GM18873 (cell line): ENCODE measurements around the gene MMP19.

Experiments used
- ATAC-seq: cut with Tn5 transposase; IDR thresholded peaks from one replicate; pipeline ENCODE4 v1.9.1; 2021; ENCODE audit warnings: mild to moderate bottlenecking, moderate library complexity, moderate number of reproducible peaks; ENCODE audit not compliant: unreplicated experiment, low FRiP score

Gene MMP19

DNA sequence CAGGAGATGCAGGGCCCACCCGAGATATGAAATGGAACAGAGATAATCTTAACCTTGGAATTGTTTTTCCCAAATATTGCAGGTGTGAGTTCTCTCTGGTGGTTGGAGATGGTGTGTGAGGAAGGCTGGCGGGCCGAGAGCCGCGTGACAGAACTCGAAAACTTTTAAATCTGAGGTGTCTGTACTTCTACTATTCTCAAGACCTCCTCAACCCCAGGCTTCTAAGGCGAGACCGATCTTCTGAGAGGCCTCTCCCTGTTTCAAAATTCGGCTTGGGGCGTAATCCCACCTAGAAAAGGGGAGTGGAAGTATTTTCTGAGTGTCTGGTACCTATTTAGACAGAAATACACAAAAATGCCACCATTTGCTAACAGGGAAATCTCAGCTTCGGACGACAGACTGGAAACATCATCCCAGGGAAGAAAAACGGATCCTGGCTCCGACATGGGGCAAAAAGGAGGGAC, 25.8 kb downstream of the MMP19 start:
- no peak for ATAC-seq

- no peak for ATAC-seq
These were observed 27.3 kb downstream of the MMP19 start for GRCh38 chr12:55815473-55815872.

GRCh38 chr12:55814257-55814656, 28.5 kb downstream of the MMP19 start:
- no peak for ATAC-seq

DNA sequence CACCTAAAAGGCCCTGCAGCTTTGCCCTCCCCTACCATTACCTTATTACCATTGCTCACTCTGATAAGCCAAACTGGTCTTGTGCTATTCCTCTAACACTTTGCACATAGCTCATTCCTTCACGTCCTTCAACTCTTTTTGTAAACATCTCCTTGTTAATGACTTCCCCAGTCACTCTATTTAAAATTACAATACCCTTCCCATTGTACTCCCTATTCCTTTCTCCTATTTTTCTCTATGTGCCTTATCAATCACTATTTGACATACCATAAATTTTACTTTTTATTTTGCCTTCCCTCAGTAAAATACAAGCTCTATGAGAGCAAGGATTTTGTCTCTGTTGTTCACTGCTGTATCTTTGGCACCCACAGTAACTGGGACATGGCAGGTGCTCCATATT, 30.6 kb downstream of the MMP19 start:
- ATAC-seq, result no peak

GRCh38 chr12:55809274-55809673, 33.5 kb downstream of the MMP19 start:
- ATAC-seq, result no peak

- ATAC-seq, result no peak
These were observed 35.8 kb downstream of the MMP19 start for GRCh38 chr12:55806982-55807381.

DNA sequence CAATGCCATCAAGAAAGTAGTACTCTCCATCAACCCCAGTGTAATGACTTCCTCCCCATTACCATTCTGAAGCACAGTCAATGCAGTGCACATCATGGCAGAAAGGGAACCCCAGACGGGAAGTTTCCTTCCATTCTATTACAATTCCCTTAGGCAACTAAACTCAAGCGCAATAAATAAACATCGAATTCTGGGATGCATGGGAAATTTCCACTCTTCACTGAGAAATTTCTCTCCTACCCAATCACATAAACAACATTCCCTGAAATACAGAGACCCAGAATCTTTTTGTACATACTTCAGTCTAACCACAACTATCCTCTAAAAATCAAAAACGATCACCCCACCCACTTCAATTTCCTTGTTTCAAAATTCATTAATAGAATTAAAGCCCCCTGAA, 45.2 kb downstream of the MMP19 start:
- ATAC-seq, result no peak

DNA sequence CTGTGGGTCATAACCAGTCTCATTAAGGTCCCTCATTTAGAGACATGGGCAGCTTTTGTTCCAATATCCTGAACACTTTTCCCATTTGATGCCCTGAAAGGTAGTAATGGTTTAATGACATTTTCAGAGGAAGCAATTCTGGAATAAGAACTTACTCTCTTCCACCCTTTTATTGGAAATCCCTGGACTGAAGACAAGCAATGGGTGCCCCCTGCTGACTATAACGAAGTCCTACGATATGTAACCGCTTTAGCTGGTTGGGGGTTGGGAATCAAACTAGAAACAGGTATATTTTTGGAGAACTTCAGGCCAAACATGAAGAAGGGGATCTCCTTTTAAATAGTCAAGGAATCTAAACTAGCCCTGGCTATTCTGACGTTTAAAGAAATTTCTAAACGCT, 45.7 kb downstream of the MMP19 start:
- ATAC-seq, result no peak

DNA sequence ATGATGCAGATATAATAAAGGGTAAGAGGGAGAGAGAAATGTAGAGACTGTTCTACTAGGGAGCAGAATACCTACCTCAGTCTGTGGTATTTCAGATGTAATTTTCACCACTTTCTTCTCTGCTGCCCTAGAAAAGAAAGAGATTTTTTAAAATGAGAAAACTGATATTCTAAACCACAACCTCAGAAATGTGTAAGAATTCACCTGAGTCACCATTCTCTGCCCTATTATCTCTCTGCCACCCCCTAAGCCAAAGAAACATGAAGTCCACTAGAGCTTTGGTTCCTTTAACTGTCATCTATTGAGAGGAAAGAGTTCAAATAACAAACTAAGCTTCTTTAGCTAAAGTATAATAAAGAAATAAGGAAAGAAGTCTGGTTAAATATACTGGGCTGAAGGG, 46.8 kb downstream of the MMP19 start:
- ATAC-seq, result no peak

- ATAC-seq, result no peak
These were observed 52.8 kb downstream of the MMP19 start for GRCh38 chr12:55789893-55790292.

GRCh38 chr12:55789171-55789570, 53.6 kb downstream of the MMP19 start:
- ATAC-seq, result no peak

GRCh38 chr12:55788546-55788945, 54.2 kb downstream of the MMP19 start:
- ATAC-seq, result no peak
